NCI-H526 (cell line): ENCODE data around the gene PPP1R12B.
"Not testable (repeated sequence)": the region's sequence is repeated elsewhere in the genome, so short reads cannot be mapped to it uniquely, and the experiment has no call there.

ENCODE experiments used
- DNase-seq, 2 experiments: peaks; one replicate each; lab custom pipeline; 2025; lab: John Stamatoyannopoulos, UW

PPP1R12B gene

GRCh38 chr1:202630541-202630940, 282.0 kb downstream of the PPP1R12B start:
- DNase-seq = no peak

GRCh38 chr1:202631076-202631923, 282.8 kb downstream of the PPP1R12B start:
- DNase-seq = no peak

- DNase-seq = no peak
Observed at GRCh38 chr1:202632241-202632640, 283.7 kb downstream of the PPP1R12B start.

GRCh38 chr1:202636171-202636570, 287.7 kb downstream of the PPP1R12B start:
- not testable (repeated sequence) for DNase-seq

GRCh38 chr1:202637321-202638018, 289.0 kb downstream of the PPP1R12B start:
- DNase-seq = not testable (repeated sequence)

GRCh38 chr1:202638019-202638700, 289.7 kb downstream of the PPP1R12B start:
- no peak for DNase-seq

- not testable (repeated sequence) for DNase-seq
Observed at GRCh38 chr1:202638701-202639305, 290.3 kb downstream of the PPP1R12B start.

GRCh38 chr1:202639500-202639899, 291.0 kb downstream of the PPP1R12B start:
- DNase-seq = no peak

- no peak for DNase-seq
Observed at GRCh38 chr1:202642212-202642611, 293.7 kb downstream of the PPP1R12B start.
